ENCODE data around the gene SUSD6. TPM values are rescaled to one million over a fixed set of nuclear protein-coding genes. Genes with fewer than 3 reads are reported as not detected.
"Not testable (repeated sequence)": the region's sequence is repeated elsewhere in the genome, so short reads cannot be mapped to it uniquely, and the experiment has no call there.

SUSD6 gene
- total RNA-seq, 1 donor from 2014 or later: 49.0 TPM

GRCh38 chr14:69712599-69713088 is 101.2 kb downstream of the SUSD6 start:
- no peak for DNase-seq (ENCODE audit: low read depth)
- H3K4me3 ChIP-seq (ENCODE audit: low read depth, low read length): no peak overlapping the region
- TF ChIP-seq CTCF (IDR thresholded peaks at IDR 0.05; ENCODE audit: insufficient read depth, low read length, poor library complexity, severe bottlenecking): no peak
- no peaks in the 10 kb centered on the region for H3K36me3 ChIP-seq (ENCODE audit: control insufficient read depth, insufficient read depth, low read length)
- no peaks in the 10 kb centered on the region for H3K27me3 ChIP-seq (ENCODE audit: control insufficient read depth, insufficient read depth, low read length)

- Histone ChIP-seq H3K4me3 (ENCODE audit: low read depth, low read length) (no peak overlapping the region), H3K27me3 (ENCODE audit: control insufficient read depth, insufficient read depth, low read length) (no peaks in the 10 kb centered on the region), H3K36me3 (ENCODE audit: control insufficient read depth, insufficient read depth, low read length) (no peaks in the 10 kb centered on the region)
- DNase-seq (ENCODE audit: low read depth): no peak
- no peak for TF ChIP-seq CTCF (IDR thresholded peaks at IDR 0.05; ENCODE audit: insufficient read depth, low read length, poor library complexity, severe bottlenecking)
These were observed 101.9 kb downstream of the SUSD6 start for GRCh38 chr14:69713209-69713781.

- no peaks in the 10 kb centered on the region for H3K27me3 ChIP-seq (ENCODE audit: control insufficient read depth, insufficient read depth, low read length)
- no peak for DNase-seq (ENCODE audit: low read depth)
- TF ChIP-seq CTCF (IDR thresholded peaks at IDR 0.05; ENCODE audit: insufficient read depth, low read length, poor library complexity, severe bottlenecking): no peak
- no peaks in the 10 kb centered on the region for H3K36me3 ChIP-seq (ENCODE audit: control insufficient read depth, insufficient read depth, low read length)
- no peak overlapping the region for H3K4me3 ChIP-seq (ENCODE audit: low read depth, low read length)
These were observed 102.7 kb downstream of the SUSD6 start for GRCh38 chr14:69713993-69714679.

- no peak for TF ChIP-seq CTCF (IDR thresholded peaks at IDR 0.05; ENCODE audit: insufficient read depth, low read length, poor library complexity, severe bottlenecking)
- no peaks in the 10 kb centered on the region for H3K36me3 ChIP-seq (ENCODE audit: control insufficient read depth, insufficient read depth, low read length)
- H3K4me3 ChIP-seq (ENCODE audit: low read depth, low read length): no peak overlapping the region
- DNase-seq (ENCODE audit: low read depth): peak; percentile 41
- no peaks in the 10 kb centered on the region for H3K27me3 ChIP-seq (ENCODE audit: control insufficient read depth, insufficient read depth, low read length)
These were observed 104.5 kb downstream of the SUSD6 start for GRCh38 chr14:69715725-69716477.

GRCh38 chr14:69716478-69717187 is 105.2 kb downstream of the SUSD6 start:
- Histone ChIP-seq H3K27me3 (ENCODE audit: control insufficient read depth, insufficient read depth, low read length) (no peaks in the 10 kb centered on the region), H3K36me3 (ENCODE audit: control insufficient read depth, insufficient read depth, low read length) (no peaks in the 10 kb centered on the region), H3K4me3 (ENCODE audit: low read depth, low read length) (no peak overlapping the region)
- DNase-seq (ENCODE audit: low read depth): peak; percentile 90
- TF ChIP-seq CTCF (IDR thresholded peaks at IDR 0.05; ENCODE audit: insufficient read depth, low read length, poor library complexity, severe bottlenecking): no peak

GRCh38 chr14:69718614-69719013 is 107.2 kb downstream of the SUSD6 start:
- H3K36me3 ChIP-seq (ENCODE audit: control insufficient read depth, insufficient read depth, low read length); DNase-seq (ENCODE audit: low read depth); H3K4me3 ChIP-seq (ENCODE audit: low read depth, low read length); H3K27me3 ChIP-seq (ENCODE audit: control insufficient read depth, insufficient read depth, low read length): not testable (repeated sequence)
